NK-92 treated with Interleukin-12 subunit alpha and Interleukin-12 subunit beta, amount 100 ng/mL, for 24 hours (cell line): Measurements from ENCODE around the gene GSTM3.
"Not testable (repeated sequence)": the region's sequence is repeated elsewhere in the genome, so short reads cannot be mapped to it uniquely, and the experiment has no call there.

Experiments
- DNase-seq: peaks from one replicate; lab custom pipeline; 2025; lab: John Stamatoyannopoulos, UW

Gene GSTM3

DNA sequence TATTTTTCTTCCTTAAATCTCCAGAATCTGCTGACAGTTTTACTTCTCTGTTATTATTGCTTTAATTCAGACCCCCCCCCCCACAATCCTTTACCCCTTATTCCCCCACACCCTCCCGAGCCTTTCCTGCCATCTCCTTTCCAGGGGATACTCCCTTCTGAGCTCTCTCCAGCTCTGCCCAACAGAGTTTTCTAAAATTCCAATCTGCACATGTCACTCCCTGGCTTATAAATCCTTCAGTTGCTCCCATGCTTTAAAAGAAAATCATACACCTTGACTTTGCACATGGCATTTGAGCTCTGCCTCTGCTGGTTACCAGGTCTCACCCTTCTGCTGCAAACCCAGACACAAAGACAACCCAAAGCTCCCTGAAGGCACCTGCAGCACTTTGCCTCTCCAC, 34.6 kb upstream of the GSTM3 start:
- no peak for DNase-seq

DNA sequence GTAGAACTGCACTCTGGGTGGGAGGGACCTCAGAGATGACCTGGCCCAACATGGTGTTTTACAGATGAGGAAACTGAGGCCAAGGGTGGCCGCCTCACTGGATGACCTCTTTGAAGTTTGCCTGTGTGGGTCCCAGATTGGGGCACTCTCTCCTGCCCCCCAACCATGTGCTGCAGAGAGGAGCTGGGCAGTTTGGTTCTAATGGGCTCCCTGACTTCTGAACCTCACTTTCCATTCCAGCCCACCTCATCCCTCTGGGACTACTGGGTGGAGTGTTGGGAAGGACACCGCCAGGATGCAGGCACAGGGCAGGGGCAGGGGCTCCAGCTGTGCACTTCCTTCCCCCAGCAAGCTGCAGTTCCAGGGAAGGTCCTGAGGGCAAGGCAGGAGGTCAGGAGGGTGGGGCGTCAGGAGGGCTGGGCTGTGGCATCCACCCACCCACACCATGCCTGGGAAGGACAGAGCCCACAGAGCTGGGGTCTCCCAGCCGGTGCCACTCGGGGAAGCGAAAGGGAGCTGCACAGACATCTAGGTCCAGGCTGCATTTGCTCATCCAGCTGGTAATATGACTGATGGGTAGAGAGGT, 33.2 kb upstream of the GSTM3 start:
- DNase-seq, result no peak

DNA sequence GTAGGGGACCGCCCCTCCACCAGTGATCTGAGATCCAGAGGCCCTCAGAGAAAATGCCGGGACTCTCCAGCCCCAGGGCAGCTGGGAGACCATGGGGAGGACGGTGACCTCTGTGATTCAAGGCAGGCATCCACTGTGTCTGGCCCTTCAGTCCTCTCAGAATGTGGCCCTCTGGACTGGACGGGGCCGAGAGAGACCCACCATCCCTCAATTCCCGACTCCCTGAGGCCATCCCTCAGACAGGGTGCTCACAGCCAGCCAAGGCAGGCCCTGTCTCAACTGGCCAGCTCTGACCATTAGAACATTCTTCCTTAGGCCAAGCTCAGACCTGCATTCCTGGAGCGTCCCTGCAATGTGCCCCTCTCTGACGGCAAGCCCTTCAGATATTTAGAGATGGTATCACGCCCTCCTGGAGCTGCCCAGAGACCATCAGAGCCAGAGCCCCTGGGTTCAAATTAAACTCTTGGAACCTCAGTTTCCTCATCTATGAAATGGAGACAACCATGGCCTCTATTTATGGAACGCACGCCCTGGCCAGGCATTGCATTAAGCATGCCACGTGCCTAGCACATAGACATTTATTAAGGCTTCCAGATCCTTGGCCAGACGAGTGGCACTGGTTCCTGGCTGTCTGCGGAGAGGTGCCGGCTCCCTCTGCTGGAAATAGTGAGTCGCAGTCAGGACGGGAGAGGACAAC, 32.5 kb upstream of the GSTM3 start:
- peak; percentile 39 for DNase-seq

DNA sequence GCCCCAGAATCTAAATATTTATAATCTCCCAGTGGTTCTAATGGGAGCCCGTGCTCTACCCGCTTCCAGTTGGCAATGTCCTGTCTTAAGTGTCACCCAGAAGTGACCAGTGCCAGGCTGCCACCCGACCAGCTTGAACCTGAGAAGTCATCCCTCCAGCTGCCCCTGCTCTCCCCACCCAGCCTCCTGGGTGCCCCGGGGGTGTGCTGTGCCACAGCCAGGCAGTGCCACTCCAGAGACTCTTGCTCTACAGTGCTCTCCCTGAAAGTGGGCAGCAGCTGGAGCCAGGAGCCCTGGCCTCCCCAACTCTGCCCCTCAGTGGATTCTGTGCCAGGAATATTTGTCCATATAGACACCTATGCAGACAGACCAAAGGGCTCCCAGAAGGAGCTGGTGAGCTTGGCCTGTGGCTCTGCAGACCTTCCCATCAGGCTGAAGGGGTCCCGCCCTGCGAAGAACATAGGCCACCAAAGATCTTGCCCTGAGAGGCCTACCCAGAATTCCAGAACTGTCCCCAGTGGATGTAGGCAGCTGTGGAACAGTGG, 31.9 kb upstream of the GSTM3 start:
- no peak for DNase-seq

DNA sequence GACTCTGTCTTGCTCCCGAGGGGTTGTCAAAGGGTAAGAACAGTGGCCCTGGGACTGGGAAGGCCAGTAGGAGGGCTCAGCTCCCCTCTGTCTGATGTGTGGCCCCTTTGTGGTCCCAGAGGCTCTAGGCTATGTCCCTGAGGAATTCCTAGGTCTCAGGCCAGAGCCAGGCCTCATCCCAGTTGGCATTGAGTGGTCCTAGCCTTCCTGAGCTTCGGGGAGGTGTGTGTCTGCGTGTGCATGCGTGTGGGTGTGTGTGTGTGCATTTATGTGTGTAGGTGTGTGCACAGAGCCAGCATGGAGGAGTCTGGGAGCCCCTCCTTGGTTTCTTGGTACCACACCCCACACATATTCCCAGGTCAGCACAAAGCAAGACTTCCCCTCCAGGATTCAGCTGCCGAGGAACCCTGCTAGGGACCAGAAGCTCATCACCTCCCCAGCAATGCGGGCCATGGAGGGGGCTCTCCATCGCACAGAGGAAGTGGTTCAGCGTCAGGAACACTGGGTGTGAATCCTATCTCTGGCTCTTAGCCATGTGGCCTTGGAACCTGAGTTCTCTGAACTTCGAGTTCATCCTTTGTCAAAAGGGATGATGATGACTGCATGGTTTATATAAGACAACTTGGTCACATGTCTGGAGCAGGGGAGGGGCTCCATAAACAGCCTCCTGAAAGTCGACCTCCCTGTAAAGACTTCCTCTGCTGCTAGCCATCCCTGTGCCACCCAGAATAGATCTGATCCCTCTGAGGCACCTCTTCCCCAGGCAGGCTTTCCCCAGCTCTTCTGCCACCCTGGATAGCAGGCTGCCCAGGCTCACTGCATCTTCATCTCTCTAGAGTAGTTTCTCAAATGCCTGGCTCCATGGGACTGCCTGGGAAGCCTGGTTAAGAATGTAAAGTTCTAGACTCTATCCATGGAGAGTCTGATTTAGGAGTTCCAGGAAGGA, 31.1 kb upstream of the GSTM3 start:
- no peak for DNase-seq

DNA sequence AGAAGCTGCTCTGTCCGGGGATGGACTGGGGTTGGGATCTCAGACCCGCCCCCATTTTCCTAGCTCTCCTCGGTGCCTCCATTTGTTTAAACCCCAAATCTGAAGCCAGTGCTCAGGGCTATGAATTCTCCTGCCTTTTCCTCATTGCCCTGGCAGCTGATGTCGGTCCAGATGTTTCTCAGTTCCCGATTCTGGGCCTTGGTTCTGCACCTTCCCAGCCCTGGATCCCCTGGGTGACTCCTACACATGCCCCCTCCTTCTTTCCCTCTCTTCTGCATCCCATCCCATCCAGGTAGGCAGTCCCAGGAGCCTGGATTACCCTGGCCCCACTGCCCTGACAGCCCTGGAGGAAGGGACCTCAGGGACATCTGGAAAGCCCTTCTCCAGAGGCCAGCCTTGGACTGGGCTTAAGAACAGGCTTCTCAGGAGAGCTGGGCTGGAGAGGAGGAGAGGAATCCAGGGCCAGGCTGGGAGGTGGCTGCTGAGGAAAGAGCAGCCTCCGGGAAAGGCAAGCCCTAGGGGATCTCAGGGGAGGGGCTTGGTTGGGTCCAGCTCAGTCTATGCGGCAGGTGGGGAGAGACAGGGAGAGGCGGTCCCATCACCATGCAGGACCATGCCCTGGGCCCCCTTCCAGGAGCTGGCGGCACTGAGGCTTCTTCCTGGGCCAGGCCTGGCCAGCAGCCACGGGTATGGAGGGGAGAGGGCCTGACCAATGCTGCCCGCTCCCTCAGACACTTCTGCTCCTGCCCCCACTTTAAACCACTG, 29.7 kb upstream of the GSTM3 start:
- DNase-seq, result no peak

DNA sequence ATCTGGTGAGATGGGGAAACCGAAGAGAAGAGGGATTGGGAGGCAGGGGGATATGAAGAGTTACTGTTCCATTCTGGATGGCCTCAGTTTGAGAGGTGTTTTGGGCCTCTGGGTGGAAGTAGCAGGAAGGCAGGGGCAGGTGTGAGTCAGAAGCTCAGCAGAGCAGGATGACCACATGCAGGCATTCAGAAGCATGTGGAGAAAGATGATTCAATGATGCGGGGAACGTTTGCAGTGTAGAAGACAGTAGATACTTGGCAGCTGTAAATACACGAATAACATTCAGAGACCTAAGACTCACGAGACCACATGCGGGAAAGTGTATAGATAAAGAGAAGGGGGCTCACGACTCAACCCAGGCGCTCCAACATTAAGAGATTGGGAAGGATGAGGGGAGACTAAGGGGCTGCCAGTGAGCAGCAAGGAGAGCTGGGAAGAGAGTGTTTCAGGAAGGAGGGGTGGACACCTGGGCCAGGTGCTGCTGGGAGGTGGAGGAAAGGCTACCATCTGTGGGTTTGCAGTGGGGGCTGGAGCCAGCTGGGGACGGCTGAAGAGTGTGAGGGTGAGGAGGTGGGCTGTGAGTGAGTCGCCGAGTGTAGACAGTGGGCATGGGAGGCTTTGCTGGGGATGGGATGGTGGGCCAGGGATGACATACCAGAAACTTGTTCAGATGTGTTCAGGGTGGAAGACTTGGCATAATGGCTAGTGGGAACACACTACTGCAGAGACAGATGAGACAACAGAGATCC, 28.7 kb upstream of the GSTM3 start:
- no peak for DNase-seq

DNA sequence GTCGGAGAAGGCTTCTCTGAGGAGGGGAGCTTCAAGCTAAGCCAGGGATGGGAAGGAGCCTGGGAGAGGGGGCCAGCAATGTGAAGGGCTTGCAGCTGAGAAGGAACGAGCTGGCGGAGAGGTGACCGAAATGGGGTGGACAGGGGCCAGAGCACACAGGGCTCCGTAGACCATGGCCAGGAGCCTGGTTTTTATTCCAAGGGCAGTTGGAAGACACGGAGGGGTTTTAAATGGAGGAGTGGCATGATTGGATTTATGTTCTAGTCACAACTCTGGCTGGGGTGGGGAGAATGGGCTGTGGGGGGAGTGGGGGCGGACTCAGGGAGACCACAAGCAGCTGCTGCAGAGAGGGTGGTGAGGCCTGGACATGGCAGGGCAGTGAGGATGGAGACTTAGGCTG, 28.0 kb upstream of the GSTM3 start:
- DNase-seq, result no peak

DNA sequence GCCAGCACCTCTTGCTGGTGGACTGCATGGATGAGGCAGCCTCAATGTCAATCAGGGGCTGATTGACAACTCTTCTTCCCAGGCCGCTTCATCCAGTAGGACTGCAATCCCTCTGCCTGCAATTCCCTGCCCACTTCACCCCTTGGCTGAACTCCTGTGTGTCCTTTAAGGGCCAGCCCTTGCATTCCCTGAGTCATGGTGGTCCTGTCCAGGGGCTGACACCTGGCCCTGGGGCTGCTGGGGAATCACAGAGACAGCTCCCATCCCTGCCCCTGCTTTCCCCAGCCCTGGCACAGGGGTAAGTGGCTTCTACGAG, 27.5 kb upstream of the GSTM3 start:
- DNase-seq, result no peak

DNA sequence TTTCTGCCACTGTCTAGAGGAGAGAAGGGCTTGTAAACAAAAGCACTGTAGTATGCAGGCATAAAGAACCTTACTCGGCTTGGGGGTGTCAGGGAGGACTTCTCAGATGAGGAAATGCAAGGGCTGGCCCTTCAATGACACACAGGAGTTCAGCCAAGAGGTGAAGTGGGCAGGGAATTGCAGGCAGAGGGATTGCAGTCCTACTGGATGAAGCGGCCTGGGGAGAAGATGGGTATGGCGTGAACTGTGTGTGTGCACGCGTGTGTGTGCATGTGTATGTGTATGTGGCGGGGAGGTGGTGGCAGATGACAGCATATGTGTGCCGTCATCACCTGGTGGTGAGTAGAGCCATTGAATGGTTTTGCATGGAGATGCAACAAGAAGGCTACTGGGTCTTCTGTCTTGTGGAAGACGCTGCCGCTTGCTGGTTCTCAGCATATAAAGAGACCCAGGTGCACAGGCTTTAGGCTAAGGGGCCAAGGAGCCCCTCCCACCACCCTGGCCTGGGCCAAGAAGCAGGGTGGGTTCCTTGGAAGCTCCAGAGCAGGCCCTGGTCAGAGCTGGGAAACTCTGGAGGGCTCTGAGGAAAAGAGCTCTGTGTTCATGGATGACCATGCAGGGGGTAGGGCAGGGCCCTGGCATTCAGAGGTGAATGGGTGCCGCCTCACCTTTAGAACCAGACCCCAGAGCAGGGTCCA, 26.9 kb upstream of the GSTM3 start:
- DNase-seq, result no peak

DNA sequence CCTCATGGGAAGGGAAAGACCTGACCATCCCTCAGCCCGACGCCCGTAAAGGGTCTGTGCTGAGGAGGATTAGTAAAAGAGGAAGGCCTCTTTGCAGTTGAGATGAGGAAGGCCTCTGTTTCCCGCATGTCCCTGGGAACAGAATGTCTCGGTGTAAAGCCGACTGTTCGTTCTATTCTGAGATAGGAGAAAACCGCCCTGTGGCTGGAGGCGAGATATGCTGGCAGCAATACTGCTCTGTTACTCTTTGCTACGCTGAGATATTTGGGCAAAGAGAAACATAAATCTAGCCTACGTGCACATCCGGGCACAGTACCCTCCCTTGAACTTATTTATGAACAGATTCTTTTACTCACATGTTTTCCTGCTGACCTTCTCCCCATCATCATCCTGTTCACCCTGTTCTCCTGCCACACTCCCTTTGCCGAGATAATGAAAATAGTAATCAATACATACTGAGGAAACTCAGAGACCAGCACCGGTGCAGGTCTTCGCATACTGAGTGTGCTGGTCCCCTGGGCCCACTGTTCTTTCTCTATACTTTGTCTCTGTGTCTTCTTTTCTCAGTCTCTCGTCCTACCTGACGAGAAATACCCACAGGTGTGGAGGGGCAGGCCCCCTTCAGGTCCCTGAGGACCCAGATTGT, 26.3 kb upstream of the GSTM3 start:
- DNase-seq, result not testable (repeated sequence)

DNA sequence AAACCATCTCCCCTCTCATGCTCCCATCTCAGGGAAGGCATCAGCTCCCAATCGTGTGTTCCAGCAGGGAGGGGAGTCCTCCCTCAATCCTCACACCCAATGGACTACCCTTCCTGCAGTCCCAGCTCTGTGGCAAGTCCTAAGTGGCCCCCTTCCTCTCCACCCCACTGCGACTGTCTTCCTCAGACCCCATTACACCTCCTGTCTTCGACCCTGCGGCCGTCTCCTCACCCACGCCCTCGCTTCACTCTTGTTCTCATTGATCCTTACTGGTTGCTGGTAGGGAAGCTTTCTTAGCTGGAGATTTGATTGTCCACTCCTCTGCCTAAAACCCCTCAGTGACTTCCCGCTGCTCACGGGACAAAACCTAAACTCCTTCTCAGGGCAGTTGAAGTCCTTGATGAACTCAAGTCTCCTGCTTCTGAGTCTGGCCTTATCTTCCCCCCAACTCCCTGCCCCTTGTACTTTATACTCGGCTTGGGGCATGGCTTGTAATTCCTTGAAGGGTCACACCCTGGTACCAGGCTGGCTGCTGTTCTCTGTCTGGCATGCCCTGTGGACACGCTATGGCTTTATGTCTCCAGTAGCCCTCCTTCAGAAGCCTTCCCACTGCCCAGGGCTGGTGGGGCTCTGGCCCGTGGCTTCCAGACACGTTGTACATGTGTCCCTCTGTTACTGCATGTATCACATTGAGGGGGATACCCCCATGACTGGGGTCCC, 25.2 kb upstream of the GSTM3 start:
- DNase-seq, result no peak

DNA sequence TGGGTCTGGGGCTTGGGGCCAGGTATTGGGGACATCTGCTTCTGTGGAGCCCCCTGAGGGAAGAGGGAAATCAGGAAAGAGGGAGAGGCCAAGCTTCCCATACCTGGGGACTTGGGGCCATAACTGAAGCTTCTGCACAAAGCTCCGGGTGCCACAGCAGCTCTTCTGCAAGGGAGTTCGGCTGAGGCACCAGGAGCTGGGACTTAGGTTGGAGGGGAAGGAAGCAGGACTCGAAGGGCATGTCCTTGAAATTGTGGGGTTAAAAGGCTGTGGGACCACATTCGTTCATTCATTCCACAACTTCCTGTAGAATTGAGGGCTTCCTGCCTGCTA, 24.6 kb upstream of the GSTM3 start:
- DNase-seq, result no peak

DNA sequence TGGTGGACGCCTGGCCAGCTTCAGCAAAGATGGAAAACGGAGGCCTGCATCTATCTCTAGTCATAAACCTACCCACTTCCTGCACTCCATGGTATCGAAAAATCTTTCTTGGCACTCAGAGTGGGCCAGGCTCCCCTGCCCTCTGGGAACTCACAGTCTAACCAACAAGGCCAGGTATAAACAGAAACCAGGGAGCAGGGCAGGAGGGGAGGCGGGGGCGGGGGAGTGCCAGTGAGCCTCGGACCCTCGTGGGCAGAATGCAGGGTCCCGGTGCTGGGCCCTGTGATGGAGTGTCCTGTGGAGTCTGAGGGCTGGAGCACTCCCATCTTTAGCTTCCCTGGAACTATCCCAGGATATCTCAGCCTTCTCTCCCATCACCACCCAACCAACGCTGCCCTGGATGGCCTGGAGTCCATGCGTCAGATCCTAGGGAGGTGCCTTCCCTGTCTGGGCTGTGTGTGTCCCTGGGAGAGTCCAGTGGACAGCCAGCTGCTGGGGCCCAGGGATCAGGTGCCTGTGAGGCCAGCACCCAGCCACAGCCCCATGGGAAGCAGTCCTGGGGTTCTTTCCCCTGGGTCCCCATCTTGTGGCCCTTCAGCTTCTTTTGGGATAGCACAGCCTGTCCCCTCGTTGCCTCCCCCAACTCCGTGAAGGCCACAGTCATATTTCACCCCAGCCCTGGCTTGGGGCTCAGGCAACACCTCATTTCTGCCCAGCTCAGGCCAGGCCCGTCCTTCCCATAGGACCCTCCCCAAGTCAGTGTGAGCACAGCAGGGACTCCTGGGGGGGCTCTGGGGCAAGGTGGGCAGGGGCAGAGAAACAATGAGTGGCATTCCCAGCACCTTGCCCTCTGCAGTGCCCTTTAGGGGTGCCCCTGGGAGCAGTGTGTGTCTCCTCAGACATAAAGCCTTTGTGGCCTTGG, 24.0 kb upstream of the GSTM3 start:
- no peak for DNase-seq

DNA sequence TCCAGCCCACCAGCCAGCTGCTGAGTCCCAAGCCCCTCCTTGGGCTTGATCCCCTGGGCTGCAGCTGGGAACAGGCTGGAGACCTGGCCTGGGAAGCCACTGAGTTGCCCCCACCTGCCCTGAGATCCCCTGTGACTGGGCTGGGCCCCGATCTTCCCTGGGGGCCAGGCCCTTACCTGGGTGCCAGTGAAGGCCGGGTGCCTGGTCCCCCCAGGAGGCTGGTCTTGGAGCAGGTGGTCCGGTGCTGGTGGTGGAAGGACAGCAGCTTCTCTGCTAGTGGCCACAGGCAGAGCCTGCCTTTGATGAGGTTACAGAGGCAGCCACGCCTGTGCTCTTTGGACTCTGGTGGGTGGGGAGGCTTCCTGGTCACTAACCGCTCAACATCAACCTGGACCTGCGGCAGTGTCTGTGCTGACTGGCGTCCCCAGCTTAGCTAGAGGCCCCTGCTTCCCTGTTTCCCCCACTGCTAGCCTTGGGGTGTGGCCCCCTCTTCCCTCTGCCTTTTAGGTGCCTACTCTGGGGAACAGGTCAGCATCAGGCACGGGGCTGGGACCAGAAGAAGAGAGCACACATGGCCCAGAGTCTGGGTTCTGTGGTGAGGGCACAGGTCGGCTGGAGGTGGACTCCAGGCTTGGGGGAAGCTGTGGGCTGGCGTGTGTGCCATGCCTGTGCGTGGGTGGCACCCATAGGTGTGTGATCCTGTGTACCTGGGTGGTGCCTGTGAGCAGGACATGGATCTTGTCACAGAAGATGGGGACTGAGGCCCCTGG, 23.0 kb upstream of the GSTM3 start, which contains the start of gene EPS8L3:
TSS of gene EPS8L3 (minus strand) at position 278 of the 770 bp plus-strand sequence. CDS start 2,174 bp downstream, outside the sequence.
- no peak for DNase-seq

DNA sequence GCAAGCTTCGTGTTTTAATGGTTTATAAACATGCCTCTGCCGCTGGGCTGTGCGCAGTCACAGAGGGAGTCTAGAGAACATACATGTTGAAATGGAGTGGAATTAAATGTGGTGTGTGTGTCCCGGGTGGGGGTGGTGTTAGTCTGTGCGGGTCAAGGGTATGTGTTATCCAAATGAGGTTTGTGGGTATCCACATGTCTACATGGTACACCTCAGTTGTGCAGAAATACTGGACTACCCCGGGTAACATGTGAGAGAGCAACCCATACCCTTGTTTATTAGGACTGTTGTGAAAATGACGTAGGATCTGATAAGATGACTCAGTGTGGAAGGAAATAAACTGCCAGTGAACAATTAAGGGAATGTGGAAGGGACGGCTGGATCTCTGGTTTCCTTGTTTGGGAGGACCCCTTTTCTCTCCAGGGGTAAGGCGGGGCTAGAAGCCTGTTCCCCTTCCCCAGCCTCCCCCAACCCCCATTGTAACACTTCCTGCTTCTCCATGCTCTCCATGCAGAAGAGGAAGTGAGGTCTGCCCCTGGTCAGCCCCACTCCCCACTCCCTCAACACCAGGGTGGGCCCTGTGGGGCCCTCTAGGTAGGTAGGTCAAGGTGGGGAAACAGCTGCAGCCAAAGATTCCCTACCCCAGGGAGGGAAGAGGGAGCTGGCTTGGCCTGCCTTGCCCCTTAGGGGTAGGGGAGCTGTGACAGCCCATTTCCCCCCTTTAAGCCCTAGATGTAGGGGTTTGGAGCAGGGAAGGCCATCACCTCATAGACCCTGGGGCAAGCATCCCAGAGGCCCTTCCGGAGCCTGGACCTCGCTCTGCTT, 22.2 kb upstream of the GSTM3 start:
- DNase-seq, result no peak
